Stimulated activated CD4-positive, alpha-beta T cell treated with anti-CD3 and anti-CD28 coated beads, Interleukin-15, amount 100 ng/mL, for 48 hours (primary cell): ENCODE results near the gene AFF3.
"Not testable (repeated sequence)": the region's sequence is repeated elsewhere in the genome, so short reads cannot be mapped to it uniquely, and the experiment has no call there.

Experiments used
- DNase-seq, 2 donors: peaks; one replicate each; pipeline ENCODE4 v3.0.0-alpha.2; 2020; ENCODE audit warnings: low read depth in 2 of 2

AFF3 gene

DNA sequence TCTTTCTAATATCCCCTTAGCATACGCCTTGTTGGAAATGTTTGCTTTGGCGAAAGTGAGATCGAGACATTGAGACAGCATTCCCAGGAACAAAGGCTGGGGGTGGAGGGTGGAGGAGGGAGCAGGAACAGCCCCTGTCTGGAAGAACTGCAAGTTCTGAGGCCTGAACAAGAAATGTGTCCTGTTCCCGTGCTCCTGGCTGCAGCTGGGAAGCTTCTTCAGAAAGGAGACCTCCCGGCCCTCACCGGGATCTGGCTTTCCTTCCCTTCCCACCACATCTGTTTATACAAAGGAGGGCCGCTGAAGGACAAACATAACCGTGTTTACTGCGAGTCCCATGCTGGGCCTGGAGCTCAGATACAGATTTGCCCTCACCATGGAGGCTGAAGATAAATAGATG lies 35.9 kb downstream of the AFF3 start:
- DNase-seq: no peak

DNA sequence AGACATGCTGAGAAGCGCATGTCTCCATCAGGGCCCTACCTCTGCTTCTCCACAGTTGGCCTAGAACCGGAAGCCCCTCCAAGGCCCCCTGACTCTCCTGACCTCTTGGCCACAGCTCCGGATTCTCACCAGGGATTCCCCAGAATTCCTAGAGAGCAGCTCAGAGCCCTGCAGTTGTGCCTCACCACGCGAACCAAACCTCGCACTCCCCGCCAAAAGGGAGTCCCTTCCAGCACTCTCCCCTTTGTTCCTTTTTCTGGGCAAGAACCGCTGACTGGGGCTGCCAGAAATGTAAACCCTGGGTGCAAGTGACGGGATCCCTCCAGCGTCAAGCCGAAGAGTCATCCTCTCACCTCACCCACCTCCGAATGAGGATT lies 36.7 kb downstream of the AFF3 start:
- DNase-seq: no peak

DNA sequence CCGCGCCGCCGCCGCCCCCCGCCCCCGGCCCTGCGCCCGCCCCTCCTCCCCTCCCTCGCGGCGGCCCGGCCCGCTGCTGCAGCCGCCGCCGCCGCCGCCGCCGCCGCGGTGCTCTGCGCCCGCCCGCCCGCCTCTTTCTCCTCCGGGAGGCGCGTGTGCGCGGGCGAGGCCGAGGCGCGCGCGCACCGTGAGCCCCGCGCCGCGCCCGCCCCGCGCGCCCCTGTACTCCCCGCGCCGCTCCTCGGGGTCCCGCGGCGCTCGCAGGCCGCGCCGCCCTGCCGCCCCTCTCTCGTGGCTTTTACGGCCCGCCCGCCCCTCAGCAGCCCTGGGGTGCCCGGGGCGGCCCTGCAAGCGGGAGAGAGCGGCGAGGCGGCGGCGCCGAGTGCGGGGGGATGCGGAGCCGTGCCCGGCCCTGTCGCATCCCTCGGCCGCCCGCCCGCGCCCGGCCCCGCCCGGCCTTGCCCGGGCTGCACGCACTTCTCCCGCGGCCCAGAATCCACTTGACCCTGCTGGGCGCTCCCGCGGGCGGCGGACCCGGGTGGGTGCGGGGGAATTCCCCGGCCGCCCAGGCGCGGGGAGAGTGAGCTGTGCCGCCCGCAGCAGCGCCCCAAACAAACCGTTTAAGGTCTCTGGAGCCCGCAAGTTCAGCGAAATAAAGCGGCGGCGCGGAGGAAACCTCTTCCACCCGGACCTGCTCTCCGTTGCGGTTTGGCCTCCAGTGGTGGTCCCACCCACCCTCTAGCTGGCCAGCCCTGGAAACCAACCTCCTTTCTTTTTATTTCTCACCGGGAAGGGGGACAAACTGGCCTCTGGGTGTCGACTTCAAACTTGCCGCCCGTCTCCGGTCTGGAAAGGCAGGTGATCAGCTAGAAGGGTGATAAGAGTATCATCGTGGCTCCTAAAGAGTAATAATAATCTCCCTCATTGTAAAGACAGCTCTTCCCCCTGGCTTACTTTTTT lies 37.4 kb downstream of the AFF3 start:
- DNase-seq: peak in 1 of 2 donors; percentile 14

DNA sequence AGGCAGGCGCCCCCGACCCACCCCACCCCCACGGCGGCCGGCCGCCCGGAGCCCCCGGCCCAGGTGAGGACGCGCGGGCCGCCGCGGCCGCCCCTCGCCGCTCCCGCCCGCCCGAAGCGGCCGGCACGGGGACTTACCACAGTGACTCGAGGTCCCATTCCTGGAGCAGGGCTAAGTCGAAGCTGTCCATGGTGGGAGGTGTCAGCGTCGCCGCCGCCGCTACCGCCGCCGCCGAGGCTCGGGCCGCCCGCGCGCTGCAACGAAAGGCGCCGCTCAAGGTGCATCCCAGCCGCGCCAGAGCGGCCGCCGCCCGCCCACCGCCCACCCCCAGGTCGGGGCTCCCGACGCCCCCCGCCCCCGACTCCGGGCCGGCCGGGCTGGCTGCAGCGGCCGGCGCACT lies 38.1 kb downstream of the AFF3 start:
- DNase-seq: not testable (repeated sequence)

DNA sequence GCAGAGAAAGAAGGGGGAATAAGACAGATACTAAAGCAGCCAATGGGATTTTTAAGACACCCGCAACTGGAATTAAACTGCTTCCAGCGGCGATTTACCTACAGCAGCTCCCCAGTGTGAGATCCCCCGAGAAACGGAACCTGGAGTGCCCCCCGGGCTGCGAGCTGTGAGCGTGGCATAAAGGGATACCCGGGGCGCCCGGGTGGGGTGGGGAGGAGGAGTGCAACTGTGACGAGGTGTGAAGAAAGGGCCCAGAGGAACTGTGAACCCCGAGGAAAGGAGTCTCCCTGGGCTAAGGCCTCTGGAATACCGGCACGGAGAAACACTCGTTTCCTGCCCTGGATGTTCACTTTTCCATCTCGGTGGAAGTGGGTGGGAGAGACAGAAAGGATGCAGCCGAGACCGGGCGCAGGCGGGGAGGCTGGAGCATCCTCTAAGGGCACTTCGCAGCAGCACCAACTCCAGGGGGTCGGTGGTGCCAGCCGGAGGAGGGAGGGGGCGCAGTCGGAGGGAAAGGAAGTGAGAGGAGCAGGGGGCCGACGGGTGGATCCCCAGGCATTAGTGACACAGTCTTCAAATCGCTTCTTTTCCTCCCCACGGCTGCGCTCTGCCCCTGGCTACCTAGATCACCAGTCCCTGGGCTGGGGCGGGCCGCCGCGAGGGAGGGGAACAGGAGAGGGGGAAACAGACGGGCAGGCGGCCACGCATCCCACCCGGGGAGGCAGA lies 38.7 kb downstream of the AFF3 start:
- not testable (repeated sequence) for DNase-seq

DNA sequence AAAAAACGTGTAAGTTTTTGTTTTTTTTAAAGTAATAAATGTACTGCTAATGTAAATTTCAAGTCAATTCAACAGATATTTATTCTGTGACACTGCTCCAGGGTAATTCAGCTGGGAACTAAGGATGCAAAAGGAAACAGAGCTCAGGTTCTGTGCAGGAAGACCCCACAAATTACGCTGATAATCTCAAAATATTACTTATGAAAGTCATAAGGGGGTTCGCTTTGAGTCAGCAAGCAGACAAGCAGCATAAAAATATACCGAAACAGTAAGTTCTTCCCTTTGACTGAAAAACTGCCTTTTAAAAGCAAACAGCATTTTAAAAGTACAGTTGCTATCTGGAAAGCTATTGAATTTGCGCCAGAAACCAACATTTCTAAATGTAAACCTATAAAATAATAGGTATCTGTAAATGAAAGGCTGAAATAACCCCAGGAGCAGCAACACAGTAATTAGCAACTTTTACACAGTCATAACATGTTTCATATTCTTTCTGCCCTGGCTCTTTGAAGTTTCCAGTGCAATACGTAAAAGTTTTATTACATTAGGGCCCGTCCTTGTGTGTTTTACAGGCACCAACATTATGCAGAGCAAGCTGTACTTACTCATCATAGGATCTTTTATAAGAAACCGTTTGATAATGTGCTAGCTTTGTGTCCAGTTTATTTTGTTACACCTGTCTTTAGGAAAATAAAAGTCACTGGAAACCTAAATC lies 39.8 kb downstream of the AFF3 start:
- DNase-seq: not testable (repeated sequence)

DNA sequence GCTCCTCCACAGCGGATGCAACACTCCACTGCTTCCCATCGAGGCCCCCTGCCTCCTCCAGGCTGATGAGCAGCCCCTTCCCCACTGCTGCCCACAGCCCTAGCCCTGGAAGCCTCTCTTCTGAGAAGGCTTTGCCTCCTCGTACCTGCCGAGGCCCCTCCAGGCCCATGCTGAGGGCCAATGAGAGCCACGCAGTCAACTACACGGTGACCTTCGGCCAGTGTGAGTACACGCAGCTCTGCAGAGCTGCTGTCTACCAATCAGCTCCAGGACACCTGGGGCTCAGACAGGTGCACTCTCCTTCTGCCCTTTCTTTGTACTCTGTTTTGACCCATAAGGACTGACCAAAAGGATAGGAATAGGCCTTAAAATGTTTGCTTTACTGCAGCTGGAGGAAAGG lies 43.5 kb downstream of the AFF3 start:
- not testable (repeated sequence) for DNase-seq

DNA sequence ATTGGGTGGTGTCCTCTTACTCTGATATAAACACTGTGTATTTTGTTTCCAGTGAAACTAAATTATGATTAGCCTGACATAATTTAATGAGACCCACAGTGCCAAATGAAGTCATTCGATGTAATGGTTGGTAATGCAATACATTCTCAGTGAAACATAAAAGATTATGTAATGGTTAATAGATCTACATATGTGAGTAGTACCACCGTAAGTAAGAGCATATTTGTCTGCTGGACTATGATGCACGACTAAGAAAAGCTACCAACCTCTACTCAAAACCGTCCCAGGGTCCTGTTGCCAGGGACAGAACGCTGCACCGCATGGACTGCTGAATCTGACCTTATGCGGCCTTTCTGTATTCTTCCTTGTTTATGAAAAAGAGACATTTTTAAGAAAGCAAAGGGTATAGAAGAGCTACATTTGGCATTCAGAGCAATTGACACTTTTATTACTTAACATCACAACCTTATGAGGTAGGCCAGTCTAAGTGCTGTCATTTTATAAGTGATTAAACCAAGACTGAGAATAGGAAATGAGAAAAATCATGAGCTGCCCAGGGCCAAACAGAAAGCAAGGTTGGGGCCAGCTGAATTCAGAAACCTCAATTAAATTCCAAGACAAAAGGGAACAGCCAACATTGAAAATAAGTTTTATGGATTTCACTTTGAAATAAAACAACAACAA lies 44.6 kb downstream of the AFF3 start:
- not testable (repeated sequence) for DNase-seq

DNA sequence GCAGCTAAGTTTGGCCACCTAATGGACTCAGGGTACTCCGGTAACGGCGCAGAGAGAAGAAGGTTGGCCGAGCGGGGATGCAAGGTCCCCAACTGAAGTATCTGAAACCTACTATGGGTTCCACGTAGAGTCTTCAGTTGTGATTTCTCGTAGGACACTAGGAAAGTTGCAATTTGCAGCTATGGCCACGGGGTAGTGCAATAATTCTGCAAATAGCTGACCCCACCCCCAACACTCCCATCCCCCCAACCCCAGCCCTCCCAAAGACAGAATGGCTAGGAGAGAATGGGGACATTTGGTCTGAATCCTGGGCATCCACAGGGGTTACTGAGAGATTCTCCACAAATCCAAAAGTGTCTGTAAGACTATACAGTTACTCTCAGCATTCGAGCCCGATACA lies 46.5 kb downstream of the AFF3 start:
- not testable (repeated sequence) for DNase-seq

DNA sequence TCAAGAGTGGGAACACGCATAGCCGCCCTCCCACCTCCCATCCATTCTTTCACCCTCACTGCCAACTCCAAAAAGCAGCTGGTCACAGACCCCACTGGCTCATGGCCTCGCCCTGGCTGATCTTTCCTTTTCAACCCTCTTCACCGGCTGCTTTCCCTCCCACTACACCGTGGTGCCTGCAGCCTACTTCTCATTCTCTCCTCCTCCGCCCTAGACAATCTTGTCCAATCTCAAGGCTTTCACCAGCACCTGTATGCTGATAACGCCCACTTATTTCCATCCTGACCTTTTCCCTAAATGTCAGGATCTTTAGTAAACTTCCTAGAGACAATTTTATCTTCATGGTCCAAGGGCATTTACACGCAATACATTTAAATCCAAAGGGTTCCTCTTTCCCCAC lies 50.6 kb downstream of the AFF3 start:
- DNase-seq: not testable (repeated sequence)

DNA sequence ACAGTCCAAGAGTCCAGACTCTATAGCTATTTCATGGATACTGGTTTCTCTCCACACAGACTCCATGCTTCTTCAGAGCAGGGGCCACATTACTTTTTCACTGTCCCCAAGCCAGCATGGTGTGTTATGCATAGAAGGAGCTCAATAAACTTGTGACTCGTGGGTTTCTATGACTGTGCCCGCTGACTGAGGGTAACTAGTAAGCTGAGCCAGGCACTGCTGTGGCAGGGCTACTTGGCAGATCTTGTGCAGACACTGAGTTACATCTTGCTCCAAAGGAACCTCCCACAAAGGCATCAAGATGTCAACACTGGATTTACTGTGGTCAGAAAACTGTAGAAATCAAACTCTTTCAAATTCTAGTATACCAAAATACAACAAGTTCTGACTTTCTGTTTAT lies 56.6 kb downstream of the AFF3 start:
- not testable (repeated sequence) for DNase-seq

DNA sequence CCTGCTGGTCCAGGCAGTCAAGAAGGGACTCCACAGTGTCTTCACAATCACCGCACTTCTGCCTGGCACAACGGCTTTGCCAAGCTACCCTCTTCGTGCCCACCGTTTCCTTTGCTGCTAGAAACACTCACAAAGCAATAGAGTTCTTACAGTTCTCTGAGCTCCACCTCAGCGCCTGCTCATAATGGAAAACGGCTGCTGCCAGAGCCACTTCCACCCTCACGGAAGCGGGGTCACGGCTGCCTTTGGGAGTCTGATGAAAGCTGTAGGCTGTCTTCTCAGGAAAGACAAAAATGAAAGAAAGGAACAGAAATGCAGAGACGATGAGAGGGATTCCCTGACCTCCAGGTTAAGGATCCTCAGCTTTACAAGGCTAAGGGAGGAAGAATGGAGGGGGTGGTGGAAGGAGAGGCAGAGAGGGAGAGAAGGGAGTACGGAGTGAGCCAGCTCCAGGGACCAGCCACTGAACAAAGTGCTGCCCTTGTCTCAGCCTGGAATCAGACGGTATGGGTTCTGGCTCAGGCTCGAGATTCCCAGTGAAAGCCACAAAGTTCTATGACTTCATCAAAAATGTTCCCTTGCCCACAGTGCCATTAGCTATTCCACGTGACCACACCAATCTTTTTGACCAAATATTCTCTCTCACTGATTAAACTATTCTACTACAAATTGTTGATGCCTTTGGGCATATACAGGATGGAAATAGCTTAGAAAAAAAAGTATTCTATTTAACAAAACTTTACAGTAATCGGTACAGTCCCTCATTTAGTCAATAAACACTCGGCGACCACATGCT lies 58.8 kb downstream of the AFF3 start:
- DNase-seq: not testable (repeated sequence)

DNA sequence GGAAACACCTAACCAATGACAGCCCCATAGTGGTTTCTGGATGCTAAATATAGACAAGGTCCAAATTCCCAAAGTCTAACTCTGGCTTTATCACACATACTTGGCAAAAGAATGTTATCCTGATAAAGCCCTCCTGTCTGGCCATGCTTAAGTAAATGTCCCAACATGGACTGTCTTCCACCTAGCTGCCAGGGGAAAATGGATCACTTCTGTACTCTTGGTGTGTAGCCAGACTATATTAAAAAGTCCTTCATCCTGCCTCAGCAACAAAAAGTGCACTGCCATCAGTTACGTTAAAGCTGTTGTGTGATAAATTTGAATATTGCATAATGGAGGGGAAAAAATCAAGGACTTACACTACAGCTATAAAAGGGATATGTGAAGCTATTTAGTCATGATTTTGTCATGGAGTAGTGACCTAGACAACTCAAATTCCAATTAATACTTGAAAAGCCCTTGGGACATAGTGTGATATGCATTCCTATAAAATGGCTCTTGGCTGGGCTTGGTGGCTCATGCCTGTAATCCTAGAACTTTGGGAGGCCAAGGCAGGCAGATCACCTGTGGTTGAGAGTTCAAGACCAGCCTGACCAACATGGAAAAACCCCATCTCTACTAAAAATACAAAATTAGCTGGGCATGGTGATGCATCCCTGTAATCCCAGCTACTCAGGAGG lies 60.0 kb downstream of the AFF3 start:
- DNase-seq: not testable (repeated sequence)

DNA sequence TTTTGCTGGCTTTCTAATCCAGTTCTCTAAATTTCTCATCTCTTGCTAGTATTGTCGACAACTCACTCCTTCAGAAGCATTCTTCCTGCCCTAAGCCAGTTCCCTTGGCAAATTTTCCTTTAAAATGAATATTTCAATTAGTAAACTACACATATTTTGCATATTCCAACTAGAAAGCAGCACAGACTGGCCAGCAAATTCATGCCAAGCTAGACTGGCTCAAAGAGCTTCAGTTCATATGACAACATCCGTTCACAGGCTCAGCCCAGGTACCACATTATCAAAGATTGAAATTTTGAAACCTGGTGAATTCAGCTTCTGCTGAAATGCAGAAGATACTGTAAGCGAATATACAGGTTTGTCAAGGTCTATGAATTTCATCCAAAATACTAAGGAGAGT lies 64.5 kb downstream of the AFF3 start:
- DNase-seq: no peak

DNA sequence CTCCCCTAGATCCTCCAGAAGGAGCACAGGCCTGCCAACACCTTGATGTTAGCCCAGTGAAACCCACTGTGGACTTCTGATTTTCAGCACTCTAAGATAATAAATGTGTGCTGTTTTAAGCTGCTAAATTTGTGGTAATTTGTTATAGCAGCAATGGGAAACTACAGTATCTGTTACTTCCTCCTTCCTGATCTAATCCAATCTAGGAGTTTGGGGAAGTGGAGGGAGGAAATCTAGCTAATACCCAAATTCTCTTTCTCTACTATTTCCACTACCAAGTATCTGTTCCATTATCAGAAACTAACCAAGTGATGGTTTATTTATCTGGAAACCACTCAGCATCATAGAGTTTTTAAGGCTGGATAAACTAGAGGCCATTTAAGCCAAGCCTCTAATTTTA lies 64.9 kb downstream of the AFF3 start:
- DNase-seq: no peak

DNA sequence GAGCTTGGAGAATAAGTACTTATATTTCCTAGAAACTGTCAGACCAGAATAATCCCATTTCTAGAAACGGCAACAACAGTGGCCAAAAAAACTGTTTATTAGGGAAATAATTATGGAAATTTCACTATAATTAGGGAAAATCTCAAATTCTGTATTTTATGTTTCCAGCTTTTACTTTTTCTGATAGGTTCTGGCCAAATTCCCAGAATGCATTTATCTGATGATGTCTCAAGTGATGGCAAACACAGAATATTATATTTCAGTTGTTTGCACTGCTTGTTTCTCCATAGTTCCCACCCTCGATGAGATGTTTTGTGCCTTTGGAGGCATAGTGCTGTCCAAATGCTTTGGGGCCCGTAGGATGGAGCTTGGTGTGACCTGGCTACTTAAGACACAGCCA lies 66.9 kb downstream of the AFF3 start:
- no peak for DNase-seq

DNA sequence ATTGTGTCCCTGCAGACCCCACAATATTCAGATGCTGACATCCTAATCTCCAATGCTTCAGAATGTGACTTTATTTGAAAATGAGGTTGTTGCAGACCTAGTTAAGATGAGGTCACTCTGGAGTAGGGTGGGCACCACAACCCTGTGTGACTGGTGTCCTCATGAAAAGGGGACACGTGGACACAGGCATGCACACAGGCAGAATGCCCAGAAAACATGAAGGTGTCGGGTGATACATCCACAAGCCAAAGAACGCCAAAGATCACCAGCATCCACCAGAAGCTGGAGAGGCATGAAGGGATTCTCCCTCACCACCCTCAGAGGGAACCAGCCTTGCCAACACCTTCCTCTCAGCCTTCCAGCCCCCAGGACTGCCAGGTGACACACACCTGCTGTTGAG lies 69.3 kb downstream of the AFF3 start:
- no peak for DNase-seq

DNA sequence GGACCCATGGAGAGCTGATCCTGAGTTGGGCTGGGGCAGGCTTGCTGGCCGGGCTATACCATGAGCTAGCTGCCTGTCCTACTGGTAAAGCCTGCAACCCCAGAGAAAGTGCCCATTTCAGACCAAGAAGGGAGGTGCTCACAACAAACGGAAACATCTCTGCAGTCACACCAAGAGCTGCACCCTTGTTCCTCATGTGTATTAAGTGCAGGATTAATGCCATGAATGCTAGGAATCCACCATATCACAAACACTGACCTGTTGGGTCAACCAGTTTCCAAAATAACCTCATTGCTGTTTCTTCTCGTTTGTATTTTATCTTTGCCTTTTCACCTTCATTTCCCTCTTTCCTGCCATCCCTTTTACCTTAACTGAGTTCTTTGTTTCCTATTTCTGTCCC lies 69.9 kb downstream of the AFF3 start:
- no peak for DNase-seq

DNA sequence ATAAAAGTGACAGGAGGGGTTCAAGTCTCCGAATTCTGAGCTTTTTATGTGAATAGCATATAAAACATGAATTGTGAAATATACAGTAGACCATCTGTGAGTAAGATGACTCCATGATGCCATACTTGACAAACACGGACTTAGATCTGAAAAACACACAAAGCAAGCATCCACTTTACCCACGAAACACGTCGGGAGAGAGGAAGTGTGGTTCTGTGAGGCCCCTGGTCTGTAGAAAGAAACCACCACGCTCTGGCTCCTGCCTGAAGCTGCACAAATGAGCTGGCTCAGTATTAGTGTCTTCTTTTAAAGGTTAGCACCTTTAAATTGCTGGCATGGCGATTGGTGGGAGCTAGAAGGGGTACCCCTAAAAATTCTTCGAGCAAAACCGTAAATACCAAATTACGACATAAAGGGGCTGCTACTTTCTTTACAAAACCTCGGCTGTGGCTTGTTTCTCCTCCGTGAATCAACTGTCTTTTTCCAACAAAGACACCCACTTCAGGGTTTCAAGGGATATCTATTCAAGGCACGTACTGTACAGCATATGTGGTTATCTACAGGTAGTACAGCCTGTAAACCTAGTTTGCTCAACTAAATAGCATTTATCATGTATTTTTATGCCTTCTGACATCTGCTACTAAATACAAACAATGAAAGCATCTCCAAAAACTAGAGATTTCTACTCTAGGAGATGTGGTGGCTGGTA lies 70.9 kb downstream of the AFF3 start:
- DNase-seq: no peak

DNA sequence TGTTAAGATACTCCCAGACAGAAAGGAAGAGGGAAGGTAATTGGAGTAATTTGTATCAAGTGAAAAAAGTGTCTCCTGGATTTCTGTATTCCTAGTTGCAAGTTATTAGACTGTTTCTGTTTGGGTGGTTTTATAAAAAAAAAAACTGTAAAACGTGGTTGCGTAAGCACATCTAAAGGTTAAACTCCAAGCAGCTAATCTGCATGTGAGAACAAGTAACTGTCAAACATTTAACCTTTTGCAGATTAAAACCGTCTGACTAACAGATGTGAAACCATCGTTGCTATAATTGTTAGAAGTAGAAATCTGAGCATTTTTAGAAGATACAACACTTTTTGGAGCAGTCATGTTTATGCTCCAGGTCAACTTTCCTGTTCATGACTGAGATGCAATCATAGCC lies 72.3 kb downstream of the AFF3 start:
- DNase-seq: no peak
